Fibroblast of lung (primary cell): Measurements from ENCODE around the gene EXTL1. TPM values are rescaled to one million over a fixed set of nuclear protein-coding genes. Genes with fewer than 3 reads are reported as not detected.

Source experiments
- DNase-seq, 2 donors: peaks; one replicate each; pipeline versions ENCODE4 v3.0.0 to v3.0.0-alpha.2; 2010; ENCODE audit warnings: low read depth in 2 of 2
- H2AFZ ChIP-seq: 2 replicates; pipeline ENCODE4 v1.5.1; 2012; ENCODE audit warnings: low read length, control low read depth, inconsistent platforms
- H3K27ac ChIP-seq: 2 replicates; pipeline ENCODE4 v1.5.1; 2011; ENCODE audit warnings: low read length, control low read depth; ENCODE audit not compliant: insufficient read depth
- H3K27me3 ChIP-seq: 2 replicates; pipeline ENCODE4 v1.5.1; 2011; ENCODE audit warnings: mild to moderate bottlenecking, low read length; ENCODE audit not compliant: control insufficient read depth, insufficient read depth
- H3K36me3 ChIP-seq: 2 replicates; pipeline ENCODE4 v1.5.1; 2011; ENCODE audit warnings: low read length; ENCODE audit not compliant: control insufficient read depth, insufficient read depth
- H3K4me1 ChIP-seq: 2 replicates; pipeline ENCODE4 v1.5.1; 2011; ENCODE audit warnings: low read length; ENCODE audit not compliant: control insufficient read depth, insufficient read depth; ENCODE audit errors: extremely low read depth
- H3K4me2 ChIP-seq: 2 replicates; pipeline ENCODE4 v1.5.1; 2011; ENCODE audit warnings: low read length, control low read depth; ENCODE audit not compliant: insufficient read depth; ENCODE audit errors: extremely low read depth
- H3K4me3 ChIP-seq, 4 experiments: fragments of 200-600 bp in 1 of 4; sonication (generic) in 1 of 4; replicated peaks in 1 of 4; 2 replicates each; pipeline ENCODE4 v1.5.1; 2011 to 2016; ENCODE audit warnings: low read length in 4 of 4, low read depth in 3 of 4, mild to moderate bottlenecking in 3 of 4, control low read depth in 2 of 4, inconsistent platforms in 1 of 4, mixed read lengths in 1 of 4; ENCODE audit not compliant: insufficient read depth in 1 of 4; ENCODE audit errors: control extremely low read depth in 1 of 4
- H3K79me2 ChIP-seq: 2 replicates; pipeline ENCODE4 v1.5.1; 2012; ENCODE audit warnings: mild to moderate bottlenecking, low read length, inconsistent platforms; ENCODE audit not compliant: control insufficient read depth, insufficient read depth
- H3K9ac ChIP-seq: 2 replicates; pipeline ENCODE4 v1.5.1; 2011; ENCODE audit warnings: mild to moderate bottlenecking, low read length, control low read depth; ENCODE audit not compliant: insufficient read depth
- H3K9me3 ChIP-seq: 2 replicates; pipeline ENCODE4 v1.5.1; 2012; ENCODE audit warnings: low read depth, low read length; ENCODE audit not compliant: control insufficient read depth, insufficient read depth
- H4K20me1 ChIP-seq: 2 replicates; pipeline ENCODE4 v1.5.1; 2011; ENCODE audit warnings: low read length; ENCODE audit not compliant: control insufficient read depth, insufficient read depth; ENCODE audit errors: extremely low read depth
- EZH2 ChIP-seq: IDR thresholded peaks from 2 replicates; pipeline ENCODE4 v1.5.1; 2012; ENCODE audit warnings: low read length, control low read depth, mild to moderate bottlenecking; ENCODE audit errors: missing control alignments
- polyA plus RNA-seq, 2 donors: library from polyadenylated mRNA; depleted of rRNA in 1 of 2; stranded (reverse) in 1 of 2; unstranded in 1 of 2; fragments of >200 nt; gene quantifications; 2 replicates each; pipeline ENCODE4 v1.2.1, GENCODE V29; 2011 to 2012; ENCODE audit warnings: missing spikeins in 1 of 2
- total RNA-seq: library from RNA; depleted of rRNA; stranded (reverse); fragments of >200 nt; gene quantifications from 2 replicates; pipeline ENCODE4 v1.2.1, GENCODE V29; 2014
- TF ChIP-seq, protein P1 (sequence below), 2 donors: IDR thresholded peaks in 1 of 2; conservative IDR thresholded peaks in 1 of 2; 1 replicate in 1 of 2; 2 replicates in 1 of 2; pipeline ENCODE4 v1.5.1; 2011 to 2012; ENCODE audit warnings: low read length in 2 of 2, control low read depth in 1 of 2, inconsistent platforms in 1 of 2, low read depth in 1 of 2, mild to moderate bottlenecking in 1 of 2

EXTL1 gene
- total and polyA plus RNA-seq, 2 donors (not counting 1 experiment from before 2014, with no cell fraction given) = 0.33 to 0.39 TPM

DNA sequence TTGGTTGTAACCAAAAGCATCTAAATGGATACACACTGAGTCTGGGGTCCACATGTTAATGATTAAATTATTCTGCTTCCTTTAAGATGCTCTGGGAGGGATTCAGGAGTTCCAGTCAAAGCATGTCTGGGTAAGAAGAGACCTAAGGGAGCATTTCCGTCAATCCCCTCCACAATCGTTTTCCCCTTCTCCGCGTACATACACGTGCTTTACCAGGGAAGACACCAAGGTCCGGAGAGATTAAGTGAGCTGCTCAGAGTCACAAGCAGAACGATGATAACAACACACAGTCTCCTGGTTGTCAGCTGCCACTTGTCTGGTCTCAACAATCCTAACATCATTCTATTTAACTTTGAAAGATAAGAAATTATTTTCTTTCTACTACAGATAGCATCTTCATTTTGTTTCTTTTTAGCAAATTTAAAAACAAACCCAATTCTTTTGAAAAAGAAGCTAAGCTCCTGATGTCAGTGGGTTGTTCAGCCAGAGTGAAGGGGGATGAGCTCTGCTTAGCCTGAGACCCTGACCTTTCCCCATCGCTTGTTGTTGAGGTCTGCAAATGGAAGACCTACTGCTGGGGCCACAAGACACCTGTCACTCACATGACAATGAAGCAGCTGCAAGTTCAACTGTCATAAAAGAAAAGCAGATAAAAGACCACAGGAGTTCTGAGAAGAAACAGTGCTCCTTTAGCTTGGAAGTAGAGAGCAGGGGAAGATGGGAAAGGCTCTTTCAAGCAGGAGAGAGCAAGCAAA, 28.2 kb upstream of the EXTL1 start:
- H3K4me3 ChIP-seq = no peak overlapping the region
- H3K4me2 ChIP-seq = no peak overlapping the region
- H3K9me3 ChIP-seq = no peaks in the 10 kb centered on the region
- no peaks in the 10 kb centered on the region for H3K27me3 ChIP-seq
- H4K20me1 ChIP-seq = no peaks in the 10 kb centered on the region
- H3K27ac ChIP-seq = no peak overlapping the region
- H3K36me3 ChIP-seq = no peaks in the 10 kb centered on the region
- H3K4me1 ChIP-seq = peaks cover 4% of the 10 kb centered on the region
- H3K9ac ChIP-seq = no peak overlapping the region
- DNase-seq = no peak
- no peaks in the 10 kb centered on the region for H3K79me2 ChIP-seq
- no peak for TF ChIP-seq EZH2
- TF ChIP-seq, protein P1, sequence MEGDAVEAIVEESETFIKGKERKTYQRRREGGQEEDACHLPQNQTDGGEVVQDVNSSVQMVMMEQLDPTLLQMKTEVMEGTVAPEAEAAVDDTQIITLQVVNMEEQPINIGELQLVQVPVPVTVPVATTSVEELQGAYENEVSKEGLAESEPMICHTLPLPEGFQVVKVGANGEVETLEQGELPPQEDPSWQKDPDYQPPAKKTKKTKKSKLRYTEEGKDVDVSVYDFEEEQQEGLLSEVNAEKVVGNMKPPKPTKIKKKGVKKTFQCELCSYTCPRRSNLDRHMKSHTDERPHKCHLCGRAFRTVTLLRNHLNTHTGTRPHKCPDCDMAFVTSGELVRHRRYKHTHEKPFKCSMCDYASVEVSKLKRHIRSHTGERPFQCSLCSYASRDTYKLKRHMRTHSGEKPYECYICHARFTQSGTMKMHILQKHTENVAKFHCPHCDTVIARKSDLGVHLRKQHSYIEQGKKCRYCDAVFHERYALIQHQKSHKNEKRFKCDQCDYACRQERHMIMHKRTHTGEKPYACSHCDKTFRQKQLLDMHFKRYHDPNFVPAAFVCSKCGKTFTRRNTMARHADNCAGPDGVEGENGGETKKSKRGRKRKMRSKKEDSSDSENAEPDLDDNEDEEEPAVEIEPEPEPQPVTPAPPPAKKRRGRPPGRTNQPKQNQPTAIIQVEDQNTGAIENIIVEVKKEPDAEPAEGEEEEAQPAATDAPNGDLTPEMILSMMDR (conservative IDR thresholded peaks at IDR 0.05 in 1 of 2, IDR thresholded peaks at IDR 0.05 in 1 of 2; ENCODE audit: low read depth in 1 of 2, low read length in 2 of 2) = no peak
- no peak overlapping the region for H2AFZ ChIP-seq

DNA sequence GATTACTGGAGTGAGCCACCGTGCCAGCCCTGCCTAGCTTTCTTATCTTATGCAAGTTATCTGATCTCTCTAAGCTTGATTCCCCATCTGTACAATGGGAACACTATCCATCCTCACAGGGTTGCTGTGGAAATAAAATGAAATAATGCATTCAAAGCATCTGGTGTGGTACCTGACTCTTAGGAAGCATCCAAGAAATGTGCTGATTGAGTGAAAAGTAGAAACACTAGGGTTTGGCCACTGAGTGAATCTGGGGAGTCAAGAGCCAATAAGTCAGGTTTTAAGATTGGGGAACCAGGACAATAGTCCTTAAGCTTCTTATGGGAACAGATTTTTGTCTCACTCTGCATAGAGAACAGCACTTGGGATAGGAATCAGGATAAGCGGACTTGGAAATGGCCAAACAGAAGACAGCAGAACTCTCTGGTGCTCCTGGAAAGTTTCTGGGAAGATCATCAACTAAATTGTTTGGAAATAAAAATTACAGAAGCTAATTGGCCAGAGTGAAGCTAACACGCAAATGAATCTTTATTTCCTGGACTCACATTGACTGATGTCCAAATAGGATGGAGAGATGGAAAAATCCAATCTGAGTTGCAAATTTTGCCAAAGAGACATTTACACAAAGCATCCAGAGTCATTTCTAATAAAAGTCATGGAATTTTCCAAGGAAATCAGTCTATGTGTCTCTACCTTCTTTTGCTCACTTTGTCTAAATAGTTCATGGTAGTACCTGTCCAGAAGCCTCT, 27.0 kb upstream of the EXTL1 start:
- no peak overlapping the region for H2AFZ ChIP-seq
- H3K27ac ChIP-seq = no peak overlapping the region
- no peak overlapping the region for H3K4me3 ChIP-seq
- TF ChIP-seq EZH2 = no peak
- no peaks in the 10 kb centered on the region for H4K20me1 ChIP-seq
- no peaks in the 10 kb centered on the region for H3K27me3 ChIP-seq
- no peak for DNase-seq
- no peak overlapping the region for H3K4me2 ChIP-seq
- peaks cover 5% of the 10 kb centered on the region for H3K4me1 ChIP-seq
- H3K79me2 ChIP-seq = no peaks in the 10 kb centered on the region
- H3K36me3 ChIP-seq = no peaks in the 10 kb centered on the region
- no peak overlapping the region for H3K9ac ChIP-seq
- H3K9me3 ChIP-seq = no peaks in the 10 kb centered on the region

DNA sequence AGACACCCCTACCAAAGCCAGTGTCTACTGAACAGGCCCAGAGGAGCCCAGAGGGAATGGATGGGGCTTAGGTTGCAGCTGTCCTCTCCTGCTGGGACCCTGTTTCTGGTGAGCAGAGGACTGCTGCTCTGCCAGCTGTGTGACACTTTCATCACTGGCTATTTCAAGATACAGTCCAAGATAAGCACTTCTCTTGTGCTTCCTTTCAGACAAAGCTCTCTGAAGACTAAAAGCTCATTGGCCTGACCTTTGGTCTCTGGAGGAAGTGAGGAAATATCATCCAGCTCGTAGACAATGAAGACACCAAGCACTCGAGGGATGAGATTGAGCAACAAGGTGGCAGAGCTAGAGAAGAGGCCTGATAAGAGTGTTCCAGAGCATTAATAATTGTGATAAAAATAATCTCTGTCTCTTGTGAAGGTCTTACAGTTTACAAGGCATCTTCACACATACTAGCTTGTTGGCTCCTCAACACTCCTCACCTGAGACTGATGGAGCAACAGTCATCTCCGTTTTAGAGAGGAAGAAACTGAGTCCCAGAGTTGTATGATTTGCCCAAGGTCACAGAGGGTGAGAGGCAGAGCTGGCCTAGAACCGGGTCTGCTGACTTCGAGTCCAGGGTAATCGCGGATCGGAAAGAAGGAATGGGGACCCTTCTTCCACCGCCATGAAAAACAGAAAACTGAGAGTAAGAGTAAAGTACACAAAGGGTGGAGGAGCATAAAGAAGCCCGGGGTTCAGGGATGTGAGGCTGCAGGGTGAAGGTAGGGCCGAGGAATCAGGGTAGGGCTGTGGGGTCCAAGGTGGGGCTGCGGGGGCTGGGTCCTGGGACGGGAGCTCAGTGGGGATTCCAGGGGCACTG, 24.4 kb upstream of the EXTL1 start:
- Histone ChIP-seq H3K4me2 (peak overlapping the region; percentile 60), H3K36me3 (no peaks in the 10 kb centered on the region), H3K4me3 (peak overlapping the region; percentile 68 to 75 (median 70))

More for the DNA sequence above, 24.4 kb upstream of the EXTL1 start:
- no peaks in the 10 kb centered on the region for H4K20me1 ChIP-seq
- TF ChIP-seq EZH2 = no peak
- TF ChIP-seq, protein P1 (conservative IDR thresholded peaks at IDR 0.05 in 1 of 2, IDR thresholded peaks at IDR 0.05 in 1 of 2; ENCODE audit: low read depth in 1 of 2, low read length in 2 of 2) = no peak
- DNase-seq = peak; percentile 38 to 66
- peaks cover 5% of the 10 kb centered on the region for H3K4me1 ChIP-seq
- peak overlapping the region; percentile 47 for H3K9ac ChIP-seq
- peak overlapping the region; percentile 70 for H3K27ac ChIP-seq
- no peaks in the 10 kb centered on the region for H3K27me3 ChIP-seq
- H2AFZ ChIP-seq = peak overlapping the region; percentile 72
- no peaks in the 10 kb centered on the region for H3K79me2 ChIP-seq
- no peaks in the 10 kb centered on the region for H3K9me3 ChIP-seq
